Measurements from ENCODE around the gene CLK3.

GRCh38 chr15:74655424-74655823 is 39.8 kb downstream of the CLK3 start:
- TF ChIP-seq CTCF (IDR thresholded peaks at IDR 0.05; ENCODE audit: extremely low read depth in 1 of 2, insufficient read depth in 1 of 2, low read depth in 1 of 2, low read length in 2 of 2) (no peak), MAX (IDR thresholded peaks at IDR 0.05; ENCODE audit: insufficient read depth, insufficient read length) (no peak), JUN (IDR thresholded peaks at IDR 0.05; ENCODE audit: borderline replicate concordance, insufficient read depth, insufficient read length, low read depth) (no peak), POLR2A (IDR thresholded peaks at IDR 0.05; ENCODE audit: low read depth, low read length) (no peak), POLR2AphosphoS5 (IDR thresholded peaks at IDR 0.05; ENCODE audit: insufficient read depth, low read depth, low read length) (no peak), FOS (IDR thresholded peaks at IDR 0.05; ENCODE audit: borderline replicate concordance, insufficient read depth, low read length) (no peak)

All from endothelial cell of umbilical vein (primary cell).